NT2/D1 (cell line): ENCODE measurements around the gene PDE6D.

Experiments
- SUZ12 ChIP-seq: IDR thresholded peaks from 2 replicates; pipeline ENCODE4 v1.6.1; 2011; ENCODE audit not compliant: insufficient read length, insufficient read depth; ENCODE audit errors: extremely low read depth
- YY1 ChIP-seq: IDR thresholded peaks from 2 replicates; pipeline ENCODE4 v1.6.1; 2011; ENCODE audit not compliant: insufficient read length, insufficient read depth
- ZNF274 ChIP-seq: IDR thresholded peaks from 2 replicates; pipeline ENCODE4 v1.6.1; 2011; ENCODE audit warnings: mild to moderate bottlenecking, low read depth, low read length

- TF ChIP-seq YY1: no peak
- TF ChIP-seq ZNF274: no peak
- no peak for TF ChIP-seq SUZ12
Observed at GRCh38 chr2:231743376-231744116, 37.5 kb downstream of the PDE6D start.
